Muscle of leg (tissue), 11 donors: ENCODE results near the gene NHLH1. TPM values are rescaled to one million over a fixed set of nuclear protein-coding genes. Genes with fewer than 3 reads are reported as not detected.

Experiments
- DNase-seq: peaks from one replicate; pipeline ENCODE4 v3.0.0; 2013
- H3K27ac ChIP-seq: one replicate; pipeline ENCODE4 v1.5.1; 2013; ENCODE audit warnings: mild to moderate bottlenecking, low read length, control low read depth
- H3K27me3 ChIP-seq: one replicate; pipeline ENCODE4 v1.6.1; 2013; ENCODE audit warnings: low read length; ENCODE audit not compliant: control insufficient read depth, insufficient read depth
- H3K36me3 ChIP-seq: one replicate; pipeline ENCODE4 v1.6.1; 2013; ENCODE audit warnings: low read length; ENCODE audit not compliant: control insufficient read depth, insufficient read depth
- H3K4me1 ChIP-seq: one replicate; pipeline ENCODE4 v1.6.1; 2013; ENCODE audit warnings: low read length; ENCODE audit not compliant: control insufficient read depth, insufficient read depth
- H3K4me3 ChIP-seq: one replicate; pipeline ENCODE4 v1.5.1; 2013; ENCODE audit warnings: low read length, control low read depth
- H3K9me3 ChIP-seq: replicated peaks from 2 replicates; pipeline ENCODE4 v1.6.1; 2013; ENCODE audit warnings: low read depth, low read length; ENCODE audit not compliant: control insufficient read depth
- WGBS: methylation state at CpG from one replicate; pipeline ENCODE4 v1.1.5; 2013; ENCODE audit warnings: missing lambda C conversion rate; ENCODE audit not compliant: insufficient coverage; 5-methylcytosine and 5-hydroxymethylcytosine counted together
- polyA plus RNA-seq, 8 donors: library from polyadenylated mRNA; unstranded; fragments of 120-200 nt; gene quantifications; one replicate each; pipeline versions ENCODE4 v1.2.1 to v1.2.3, GENCODE V29; 2013; ENCODE audit warnings: inconsistent platforms in 1 of 8, low replicate concordance in 1 of 8; ENCODE audit not compliant: insufficient read length in 8 of 8, insufficient read depth in 1 of 8
- total RNA-seq: library from RNA; stranded (reverse); fragments of 120-200 nt; gene quantifications from one replicate; pipeline ENCODE4 v1.2.4, GENCODE V29; 2013

NHLH1 gene
- total and polyA plus RNA-seq, 9 donors = 0.04 to 1.1 (median 0.34) TPM

DNA sequence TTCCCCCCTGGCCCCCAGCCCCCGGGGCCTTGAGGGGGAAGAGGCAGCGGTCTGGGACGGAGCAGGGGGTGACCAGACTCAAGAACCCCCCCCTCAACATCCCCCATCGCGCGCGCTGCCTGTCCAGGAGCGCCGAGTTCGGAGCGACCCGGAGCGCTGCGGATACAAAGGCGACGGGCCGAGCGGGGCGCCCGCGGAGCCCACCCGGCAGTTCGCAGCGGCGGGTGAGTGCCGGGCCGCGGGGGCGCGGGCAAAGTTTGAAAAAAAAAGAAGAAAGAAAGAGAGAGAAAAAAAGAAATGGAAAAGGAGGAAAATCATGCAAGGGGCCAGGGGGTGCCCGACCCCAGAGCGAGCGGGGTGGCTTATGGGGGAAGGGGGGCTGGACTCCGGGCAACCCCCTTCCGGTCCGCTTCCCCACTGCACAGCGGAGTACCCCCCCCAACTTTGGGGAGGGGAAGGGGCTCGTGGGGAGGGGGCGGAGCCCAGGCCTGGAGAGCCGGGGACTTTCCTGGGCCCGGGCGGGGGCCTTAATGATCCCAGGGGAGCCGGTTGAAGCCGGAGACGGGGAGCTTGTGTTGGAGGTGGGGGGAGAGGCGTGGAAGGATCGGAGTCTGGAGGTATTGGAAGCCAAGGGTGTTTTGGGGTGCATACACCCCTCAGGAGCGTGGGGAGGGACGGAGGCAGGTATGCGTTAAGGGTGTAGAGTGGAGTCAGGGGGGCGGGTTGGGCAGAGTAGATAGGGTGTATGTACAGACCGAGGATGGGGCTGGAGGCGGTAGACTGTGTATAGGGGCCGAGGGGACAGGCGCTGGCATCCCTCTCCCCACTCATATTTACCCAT is 34.0 kb downstream of the NHLH1 start:
- Histone ChIP-seq H3K9me3 (no peaks in the 10 kb centered on the region), H3K27ac (peak overlapping the region; percentile 55), H3K36me3 (peaks cover 3% of the 10 kb centered on the region), H3K27me3 (peaks cover 7% of the 10 kb centered on the region), H3K4me1 (peaks cover 41% of the 10 kb centered on the region), H3K4me3 (peak overlapping the region; percentile 82)
- peak; percentile 69 for DNase-seq
- WGBS = 2% methylated on average over 37 of the region's 55 CpGs

DNA sequence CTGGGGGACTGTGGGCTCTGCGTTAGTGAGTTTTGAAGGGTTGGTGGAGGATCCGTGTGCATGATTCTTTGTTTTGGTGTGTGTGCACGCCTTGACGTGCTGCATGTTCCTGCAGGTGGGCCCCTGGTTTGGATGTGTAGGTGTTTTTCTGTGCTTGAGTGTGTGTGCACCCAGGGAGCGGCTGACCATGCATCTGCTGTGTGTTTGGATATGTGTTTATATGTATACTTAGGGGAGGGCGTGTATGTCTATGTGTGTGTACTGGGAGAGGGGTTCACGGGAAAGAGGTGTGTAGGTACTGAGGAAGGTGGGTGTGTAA is 34.6 kb downstream of the NHLH1 start:
- H3K27me3 ChIP-seq = peaks cover 7% of the 10 kb centered on the region
- H3K27ac ChIP-seq = no peak overlapping the region
- no peaks in the 10 kb centered on the region for H3K9me3 ChIP-seq
- H3K4me3 ChIP-seq = peak overlapping the region; percentile 82
- 11% methylated on average over 7 of the region's 7 CpGs for WGBS
- no peak for DNase-seq
- peaks cover 41% of the 10 kb centered on the region for H3K4me1 ChIP-seq
- peaks cover 3% of the 10 kb centered on the region for H3K36me3 ChIP-seq

DNA sequence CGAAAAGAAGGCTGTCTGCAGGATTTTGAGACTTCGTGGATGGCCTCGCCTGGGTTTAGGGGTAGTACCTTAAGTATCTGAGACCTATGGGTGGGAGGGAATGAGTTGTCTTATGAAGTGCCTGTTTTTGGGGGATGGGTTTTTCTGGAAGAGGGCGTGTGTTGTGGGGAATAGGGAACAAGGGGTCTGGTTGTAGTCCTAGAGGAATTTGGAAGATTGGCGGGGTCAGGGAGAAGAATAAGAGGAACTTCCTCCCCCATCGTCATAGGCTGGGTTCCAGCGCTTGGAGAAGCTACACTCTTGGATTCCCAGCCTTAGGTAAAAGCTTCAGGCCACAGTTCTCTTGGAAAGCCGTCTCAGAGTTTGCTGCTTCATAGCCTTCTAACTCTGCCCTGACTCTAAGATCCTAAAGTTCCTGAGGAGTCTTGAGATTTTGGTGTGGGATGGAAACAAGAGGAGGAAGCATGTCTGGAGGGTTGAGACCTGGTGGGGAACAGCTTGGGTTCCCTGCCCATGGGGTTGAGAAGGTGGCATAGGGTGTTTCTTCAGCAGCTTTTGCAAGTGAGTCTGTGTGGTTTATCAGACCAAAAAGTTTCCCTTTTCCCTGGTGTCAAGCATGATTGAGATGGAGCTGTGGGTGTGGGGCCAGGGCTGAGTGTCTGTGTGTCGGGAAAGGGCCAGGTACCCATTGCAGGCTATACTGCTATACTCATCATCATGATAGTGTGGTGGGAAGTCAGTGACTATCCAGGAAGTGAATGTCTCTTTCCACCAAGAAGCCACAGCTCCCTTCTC is 35.3 kb downstream of the NHLH1 start:
- 19% methylated on average over 3 of the region's 9 CpGs for WGBS
- no peak overlapping the region for H3K27ac ChIP-seq
- no peak overlapping the region for H3K4me3 ChIP-seq
- H3K9me3 ChIP-seq = no peaks in the 10 kb centered on the region
- DNase-seq = peak; percentile 57
- peaks cover 3% of the 10 kb centered on the region for H3K36me3 ChIP-seq
- H3K27me3 ChIP-seq = peaks cover 7% of the 10 kb centered on the region
- peaks cover 41% of the 10 kb centered on the region for H3K4me1 ChIP-seq

DNA sequence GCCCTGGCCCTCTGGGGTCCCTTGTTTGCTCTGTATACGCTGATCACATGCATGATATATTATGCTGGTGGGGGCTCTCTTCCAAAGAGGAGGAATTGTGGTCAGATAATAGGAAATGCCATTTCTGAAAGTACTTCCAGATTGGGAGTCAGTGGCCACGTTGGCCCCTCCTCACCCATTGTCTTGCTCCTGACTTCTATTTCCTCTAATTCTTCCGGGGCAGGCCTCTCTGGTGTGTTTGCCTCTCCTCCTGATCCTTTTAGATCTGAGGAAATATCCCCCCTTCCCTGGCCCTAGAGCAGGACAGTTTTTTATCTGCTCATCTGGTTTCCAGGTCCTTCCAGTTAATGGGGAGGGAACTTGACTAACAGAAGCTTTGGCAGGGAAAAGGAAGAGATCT is 36.4 kb downstream of the NHLH1 start:
- no peak for DNase-seq
- peaks cover 41% of the 10 kb centered on the region for H3K4me1 ChIP-seq
- no peak overlapping the region for H3K27ac ChIP-seq
- no CpG with 5 or more reads among the region's 3 CpGs for WGBS
- H3K27me3 ChIP-seq = peaks cover 7% of the 10 kb centered on the region
- H3K4me3 ChIP-seq = no peak overlapping the region
- H3K36me3 ChIP-seq = peaks cover 3% of the 10 kb centered on the region
- H3K9me3 ChIP-seq = no peaks in the 10 kb centered on the region

DNA sequence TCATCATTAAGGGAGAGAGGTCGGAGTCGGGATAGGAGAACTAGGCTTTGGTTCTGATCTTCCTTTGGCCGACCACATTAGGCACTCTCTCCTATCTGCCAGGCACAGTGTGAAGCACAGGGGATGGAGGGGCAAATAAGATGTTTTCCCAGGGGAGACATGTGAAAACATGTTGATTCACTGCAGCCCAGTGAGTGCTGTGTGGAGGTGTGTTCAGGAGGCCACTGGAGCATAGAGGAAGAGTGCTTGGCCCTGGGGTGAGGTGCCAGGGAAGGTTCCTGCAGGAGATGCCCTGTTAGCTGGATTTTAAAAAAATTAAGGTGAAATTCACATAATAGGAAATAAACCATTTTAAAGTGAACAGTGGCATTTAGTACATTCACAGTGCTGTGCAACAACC is 37.2 kb downstream of the NHLH1 start:
- Histone ChIP-seq H3K9me3 (no peaks in the 10 kb centered on the region), H3K27me3 (peaks cover 4% of the 10 kb centered on the region), H3K4me3 (no peak overlapping the region), H3K4me1 (peaks cover 44% of the 10 kb centered on the region), H3K36me3 (peaks cover 3% of the 10 kb centered on the region), H3K27ac (no peak overlapping the region)
- DNase-seq = no peak
- whole genome bisulfite sequencing = 86% methylated on average over 1 of the region's 3 CpGs

DNA sequence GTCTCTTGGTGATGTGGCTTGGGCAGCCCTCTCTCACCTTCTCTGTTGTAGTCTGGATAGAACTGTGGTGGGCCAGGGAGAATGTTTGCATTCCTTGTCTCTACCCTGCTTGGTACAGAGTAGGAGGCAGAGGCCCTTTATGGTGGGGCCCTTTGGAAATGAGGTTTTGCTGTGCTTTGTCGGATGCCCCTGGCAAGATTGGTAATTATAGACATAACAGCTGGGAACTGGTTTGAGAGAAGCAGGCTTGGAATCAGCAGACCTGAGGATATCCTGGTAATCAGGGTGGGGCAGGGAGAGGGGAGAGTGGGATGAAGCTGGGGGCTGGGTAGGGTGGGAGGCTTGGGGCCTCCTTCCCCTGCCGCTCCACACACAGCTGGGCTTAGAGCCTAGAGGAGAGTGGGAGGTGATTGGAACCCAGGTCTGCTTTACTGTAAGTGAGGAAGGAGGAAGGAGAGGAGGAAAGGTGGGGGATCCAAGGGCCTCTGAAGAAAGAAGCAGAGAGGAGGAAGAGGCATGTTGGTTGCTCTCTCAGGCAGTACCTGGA is 38.5 kb downstream of the NHLH1 start:
- Histone ChIP-seq H3K4me1 (peaks cover 48% of the 10 kb centered on the region), H3K4me3 (no peak overlapping the region), H3K27me3 (no peaks in the 10 kb centered on the region), H3K9me3 (no peaks in the 10 kb centered on the region), H3K27ac (no peak overlapping the region), H3K36me3 (peaks cover 7% of the 10 kb centered on the region)
- no peak for DNase-seq
- WGBS = 50% methylated on average over 1 of the region's 2 CpGs

DNA sequence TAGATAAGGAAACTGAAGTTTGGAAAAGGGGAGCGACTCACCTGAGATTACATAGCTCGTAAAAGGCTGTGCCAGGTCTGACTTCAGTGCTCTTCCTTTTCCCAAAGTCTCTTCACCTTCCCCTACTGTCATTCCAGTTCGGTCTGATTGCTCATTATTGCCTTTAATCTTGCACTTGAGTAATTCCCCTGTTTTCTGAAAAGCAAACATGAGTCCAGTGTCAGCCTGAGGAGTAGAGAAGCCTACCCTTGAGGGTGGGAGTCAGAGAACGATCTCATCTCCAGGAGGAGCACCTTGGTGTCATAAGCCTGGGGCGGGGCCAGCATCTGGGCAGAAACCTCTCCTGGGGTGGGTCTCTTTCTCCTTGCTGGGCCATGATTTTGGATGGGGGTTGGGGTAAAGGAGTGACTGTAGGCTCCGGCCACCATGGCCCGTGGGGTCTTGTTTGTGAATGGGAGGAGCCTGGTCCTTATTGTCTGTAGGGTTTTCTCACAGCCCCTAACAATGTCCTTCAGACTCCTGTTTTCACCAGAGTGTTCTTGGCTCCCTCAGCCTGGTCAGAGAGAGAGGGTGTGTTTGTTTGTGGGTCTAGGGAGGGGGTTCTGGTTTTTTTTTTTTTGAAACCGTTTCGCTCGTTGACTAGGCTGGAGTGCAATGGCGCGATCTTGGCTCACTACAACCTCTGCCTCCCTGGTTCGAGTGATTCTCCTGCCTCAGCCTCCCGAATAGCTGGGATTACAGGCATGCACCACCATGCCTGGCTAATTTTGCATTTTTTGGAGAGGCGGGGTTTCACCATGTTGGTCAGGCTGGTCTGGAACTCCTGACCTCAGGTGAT is 39.5 kb downstream of the NHLH1 start:
- Histone ChIP-seq H3K27ac (no peak overlapping the region), H3K36me3 (peaks cover 7% of the 10 kb centered on the region), H3K4me1 (peaks cover 54% of the 10 kb centered on the region), H3K27me3 (no peaks in the 10 kb centered on the region), H3K4me3 (no peak overlapping the region), H3K9me3 (no peaks in the 10 kb centered on the region)
- 91% methylated on average over 7 of the region's 15 CpGs for WGBS
- no peak for DNase-seq

DNA sequence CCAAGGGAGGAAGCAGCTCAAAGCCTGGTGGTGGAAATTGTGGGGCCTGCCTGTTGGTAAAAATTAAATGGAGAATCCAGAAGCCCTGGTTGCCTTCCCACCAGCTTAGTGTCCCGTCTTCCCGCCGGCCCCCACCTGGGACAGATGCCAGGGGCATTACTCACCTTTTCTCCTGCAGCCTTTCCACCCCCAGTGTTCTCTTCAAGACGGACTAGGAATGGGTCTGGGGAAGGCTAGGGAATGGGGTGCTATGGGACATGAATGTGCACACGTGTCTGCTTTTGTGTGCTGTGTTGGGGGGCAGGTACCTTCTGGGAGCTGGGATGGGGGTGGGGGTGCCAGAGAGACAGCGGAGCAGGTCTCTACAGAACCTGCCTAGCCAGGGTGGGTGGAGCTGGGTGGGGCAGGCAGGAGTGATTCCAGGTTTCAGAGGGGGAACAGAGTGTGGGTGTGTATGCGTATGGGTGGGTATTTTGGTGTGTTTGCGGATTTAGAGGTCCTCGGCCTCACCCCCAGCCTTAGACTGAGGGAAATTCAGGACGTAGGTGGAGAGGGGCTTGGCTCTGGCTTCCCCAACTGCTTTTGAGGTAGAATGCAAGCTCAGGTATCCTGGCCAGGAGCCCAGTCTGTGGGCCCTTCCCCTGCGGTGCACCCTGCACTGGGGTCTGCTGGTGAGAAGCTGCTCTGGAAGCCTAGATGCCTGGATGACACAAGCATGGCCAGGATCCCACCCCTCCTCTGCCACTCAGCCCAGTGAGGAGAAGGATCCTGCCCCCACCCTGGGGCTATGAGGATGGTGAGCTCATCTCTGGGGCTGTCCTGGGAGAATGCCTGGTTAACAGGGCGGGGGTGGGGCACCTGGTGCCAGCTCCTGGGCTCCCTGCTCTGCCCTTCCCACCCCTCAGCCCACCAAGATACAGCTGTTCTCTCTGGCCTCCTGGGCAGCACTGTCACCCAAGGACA is 41.2 kb downstream of the NHLH1 start:
- H3K4me3 ChIP-seq = no peak overlapping the region
- peaks cover 7% of the 10 kb centered on the region for H3K36me3 ChIP-seq
- 69% methylated on average over 4 of the region's 12 CpGs for WGBS
- peaks cover 40% of the 10 kb centered on the region for H3K4me1 ChIP-seq
- no peak overlapping the region for H3K27ac ChIP-seq
- DNase-seq = no peak
- H3K27me3 ChIP-seq = no peaks in the 10 kb centered on the region
- H3K9me3 ChIP-seq = no peaks in the 10 kb centered on the region

DNA sequence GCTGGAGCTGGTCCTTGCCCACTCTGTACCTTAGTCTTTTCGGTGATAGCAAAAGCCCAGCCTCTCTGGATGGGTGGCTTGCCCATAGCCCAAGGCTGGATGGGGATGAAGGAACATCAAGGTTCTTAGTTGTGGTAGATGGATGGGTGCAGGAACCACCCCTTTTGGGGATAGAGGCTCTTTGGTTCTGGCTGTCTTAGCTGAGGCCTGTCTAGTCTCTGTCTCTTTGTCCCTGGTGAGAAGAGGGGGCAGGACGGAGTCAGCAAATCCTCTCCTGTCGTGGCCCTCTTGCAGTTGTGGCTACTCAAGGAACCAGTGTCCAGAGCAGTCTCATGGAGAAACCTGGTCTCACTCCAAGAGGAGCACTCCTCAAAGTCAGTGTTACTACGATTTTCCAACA is 42.0 kb downstream of the NHLH1 start:
- Histone ChIP-seq H3K4me3 (no peak overlapping the region), H3K4me1 (peaks cover 36% of the 10 kb centered on the region), H3K27ac (no peak overlapping the region), H3K36me3 (peaks cover 7% of the 10 kb centered on the region), H3K9me3 (no peaks in the 10 kb centered on the region), H3K27me3 (no peaks in the 10 kb centered on the region)
- no peak for DNase-seq
- 87% methylated on average over 3 of the region's 4 CpGs for WGBS
